GM12872 (cell line): ENCODE data around the gene FBXO11.

ENCODE experiments used
- TF ChIP-seq, protein P1 (sequence below): IDR thresholded peaks from 3 replicates; pipeline ENCODE4 v1.5.1; 2011; ENCODE audit warnings: low read depth, mild to moderate bottlenecking, low read length, moderate library complexity; ENCODE audit not compliant: insufficient read depth

FBXO11 gene

DNA sequence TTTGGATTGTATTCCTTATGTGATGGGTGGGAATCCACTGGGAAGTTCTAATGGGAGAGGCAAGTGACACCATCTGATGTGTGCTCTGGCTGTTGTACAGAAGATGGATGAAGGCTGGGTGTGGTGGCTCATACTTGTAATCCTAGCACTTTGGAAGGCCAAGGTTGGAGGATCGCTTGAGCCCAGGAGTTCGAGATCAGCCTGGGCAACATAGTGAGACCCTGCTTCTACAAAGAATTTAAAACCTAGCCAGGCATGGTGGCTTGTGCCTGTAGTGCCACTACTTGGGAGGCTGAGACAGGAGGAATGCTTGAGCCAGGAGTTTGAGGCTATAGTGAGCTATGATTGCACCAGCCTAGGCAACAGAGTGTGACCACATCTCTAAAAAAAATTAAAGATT is 134.0 kb downstream of the FBXO11 start:
- TF ChIP-seq, protein P1, sequence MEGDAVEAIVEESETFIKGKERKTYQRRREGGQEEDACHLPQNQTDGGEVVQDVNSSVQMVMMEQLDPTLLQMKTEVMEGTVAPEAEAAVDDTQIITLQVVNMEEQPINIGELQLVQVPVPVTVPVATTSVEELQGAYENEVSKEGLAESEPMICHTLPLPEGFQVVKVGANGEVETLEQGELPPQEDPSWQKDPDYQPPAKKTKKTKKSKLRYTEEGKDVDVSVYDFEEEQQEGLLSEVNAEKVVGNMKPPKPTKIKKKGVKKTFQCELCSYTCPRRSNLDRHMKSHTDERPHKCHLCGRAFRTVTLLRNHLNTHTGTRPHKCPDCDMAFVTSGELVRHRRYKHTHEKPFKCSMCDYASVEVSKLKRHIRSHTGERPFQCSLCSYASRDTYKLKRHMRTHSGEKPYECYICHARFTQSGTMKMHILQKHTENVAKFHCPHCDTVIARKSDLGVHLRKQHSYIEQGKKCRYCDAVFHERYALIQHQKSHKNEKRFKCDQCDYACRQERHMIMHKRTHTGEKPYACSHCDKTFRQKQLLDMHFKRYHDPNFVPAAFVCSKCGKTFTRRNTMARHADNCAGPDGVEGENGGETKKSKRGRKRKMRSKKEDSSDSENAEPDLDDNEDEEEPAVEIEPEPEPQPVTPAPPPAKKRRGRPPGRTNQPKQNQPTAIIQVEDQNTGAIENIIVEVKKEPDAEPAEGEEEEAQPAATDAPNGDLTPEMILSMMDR: no peak

DNA sequence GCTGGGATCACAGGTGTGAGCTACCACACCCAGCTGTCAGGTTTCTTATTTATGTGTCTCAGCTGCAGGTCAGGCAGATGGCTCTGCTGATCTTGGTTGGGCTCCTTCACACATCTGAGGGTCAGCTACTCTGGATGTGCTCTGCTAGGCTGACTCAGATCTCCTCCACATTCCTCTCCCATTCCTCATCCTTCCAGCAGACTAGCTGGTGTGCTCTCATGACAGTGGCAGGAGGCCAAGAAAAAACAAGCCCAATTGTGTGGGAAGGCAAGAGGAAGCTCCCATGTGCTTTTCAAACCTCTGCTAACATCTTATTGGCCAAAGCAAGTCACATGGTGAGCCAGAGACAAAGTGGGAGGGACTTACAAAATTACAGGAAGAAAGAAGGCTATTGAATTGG is 135.1 kb downstream of the FBXO11 start:
- TF ChIP-seq, protein P1: no peak

DNA sequence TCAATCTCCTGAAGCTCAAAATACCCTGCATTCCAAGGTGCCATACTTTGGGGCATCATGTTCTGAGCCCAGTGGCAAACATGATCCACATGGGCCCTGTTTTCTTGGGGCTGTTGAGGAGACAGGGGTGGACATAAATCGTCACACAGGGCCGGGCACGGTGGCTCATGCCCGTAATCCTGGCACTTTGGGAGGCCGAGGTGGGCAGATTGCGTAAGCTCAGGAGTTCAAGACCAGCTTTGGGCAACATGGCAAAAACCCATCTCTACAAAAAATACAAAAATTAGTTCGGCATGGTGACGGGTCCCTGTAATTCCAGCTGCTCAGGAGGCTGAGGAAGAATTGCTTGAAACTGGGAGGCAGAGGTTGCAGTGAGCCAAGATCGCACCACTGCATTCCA is 137.0 kb downstream of the FBXO11 start:
- TF ChIP-seq, protein P1: no peak

DNA sequence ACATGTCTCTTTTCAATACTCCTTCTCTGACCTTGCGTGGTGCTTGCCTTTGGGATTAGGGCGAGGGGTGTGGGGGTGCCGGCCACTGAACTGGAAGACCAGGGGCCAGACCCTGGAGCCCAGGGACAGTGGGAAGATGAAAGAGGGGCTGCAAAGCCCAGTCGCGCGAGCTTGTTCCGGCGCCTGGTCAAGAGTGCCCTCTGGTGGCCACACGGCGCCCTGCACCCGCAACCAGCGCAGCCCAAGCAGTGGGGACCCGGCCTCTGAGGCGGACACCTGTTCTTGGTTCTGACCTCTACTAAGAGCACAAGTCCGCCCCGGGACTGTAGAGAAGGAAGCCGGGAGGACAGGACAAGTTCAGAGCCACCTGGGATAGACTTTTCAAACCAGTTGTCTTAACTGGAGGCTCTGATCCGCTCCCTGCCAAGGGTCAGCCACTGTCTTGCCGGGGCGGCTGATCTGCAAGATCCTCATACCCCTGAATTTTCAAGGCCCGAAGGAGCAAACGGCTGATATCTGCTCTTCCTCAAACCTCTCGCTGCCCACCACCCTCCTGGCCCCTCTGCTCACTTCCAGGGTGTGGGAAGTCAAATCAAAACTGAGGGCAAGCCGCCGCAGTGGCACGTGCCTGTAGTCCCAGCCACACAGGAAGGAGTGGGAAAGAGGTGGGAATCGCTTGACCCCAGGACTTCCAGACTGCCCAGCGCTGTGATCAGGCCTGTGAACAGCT is 138.3 kb downstream of the FBXO11 start:
- TF ChIP-seq, protein P1: peak; percentile 99

DNA sequence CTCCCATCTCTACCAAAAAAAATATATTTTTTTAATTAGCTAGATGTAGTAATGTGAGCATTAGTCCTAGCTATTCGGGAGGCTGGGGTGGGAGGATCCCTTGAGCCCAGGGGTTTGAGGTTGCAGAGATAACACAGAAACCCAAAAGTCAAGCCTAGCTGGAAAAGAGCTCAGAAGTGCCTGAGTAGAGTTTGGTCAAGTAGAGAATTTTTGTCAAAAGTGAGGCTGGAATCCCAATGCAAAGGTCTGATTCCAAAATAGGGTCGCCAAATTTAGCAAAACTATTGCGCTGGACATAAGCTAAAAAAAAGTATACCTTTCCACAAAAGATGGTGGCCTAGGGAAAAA is 138.8 kb downstream of the FBXO11 start:
- TF ChIP-seq, protein P1: no peak

DNA sequence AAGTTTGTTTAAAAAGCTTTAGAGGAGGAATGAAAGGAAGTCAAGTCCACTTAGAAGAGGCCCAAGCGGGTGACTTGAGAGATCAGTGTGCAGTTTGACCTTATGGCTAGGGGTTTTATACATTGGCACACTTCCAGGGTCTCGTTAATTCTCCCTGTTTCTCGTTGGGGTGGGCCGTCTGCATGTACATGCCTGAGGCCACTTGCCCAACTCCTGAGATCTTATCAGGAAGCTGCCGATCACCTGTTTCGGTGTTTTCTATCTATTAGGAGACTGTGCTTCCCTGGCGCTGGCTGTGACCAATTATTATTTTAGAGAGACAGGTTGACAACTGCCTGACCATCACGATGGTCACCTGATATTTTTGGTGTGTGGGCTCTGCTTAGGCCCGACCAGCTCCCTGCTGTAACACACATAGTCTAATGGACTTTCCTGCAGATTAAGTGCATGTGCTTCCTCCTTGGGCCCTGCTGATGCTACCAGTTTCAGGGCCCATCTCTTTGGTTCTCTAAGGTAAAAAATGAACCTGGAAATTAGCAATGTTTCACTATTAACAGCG is 154.4 kb downstream of the FBXO11 start:
- TF ChIP-seq, protein P1: no peak

DNA sequence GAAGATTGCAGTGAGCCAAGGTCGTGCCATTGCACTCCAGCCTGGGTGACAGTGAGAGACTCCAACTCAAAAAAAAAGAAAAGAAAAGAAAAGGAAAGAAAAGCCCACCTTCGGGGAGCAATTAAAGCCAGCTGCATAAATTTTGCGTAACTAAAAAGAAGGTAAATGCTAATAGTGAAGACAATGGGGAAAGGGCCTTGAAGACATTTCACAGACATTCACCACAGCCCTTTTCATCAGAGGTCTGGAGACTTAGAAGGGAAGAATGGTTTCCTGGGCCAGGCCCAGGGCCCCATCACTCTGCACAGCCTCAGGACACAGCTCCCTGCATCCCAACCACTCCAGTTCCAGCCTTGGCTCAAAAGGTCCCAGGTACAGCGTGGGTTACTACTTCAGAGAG is 158.4 kb downstream of the FBXO11 start:
- TF ChIP-seq, protein P1: no peak

DNA sequence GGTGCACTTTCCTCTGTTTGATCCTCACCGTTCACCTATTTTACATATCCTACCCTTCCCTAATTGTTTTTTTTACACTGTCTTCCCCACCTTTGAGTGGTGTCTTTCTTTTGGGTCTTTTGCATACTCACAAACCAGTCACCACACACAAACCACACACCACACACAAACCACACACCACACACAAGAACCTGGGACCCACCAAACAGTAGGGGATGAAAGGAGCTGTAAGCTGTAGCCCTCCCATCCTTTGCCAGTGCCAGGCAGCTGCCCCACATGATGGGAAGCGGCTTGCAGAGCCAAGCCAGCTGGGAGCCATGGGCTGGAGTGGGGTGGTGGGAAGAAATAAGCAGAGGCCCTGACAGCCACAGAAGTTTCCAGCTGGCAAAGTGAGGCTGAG is 162.2 kb downstream of the FBXO11 start:
- TF ChIP-seq, protein P1: no peak
